ENCODE data around the gene TSHZ2.

DNA sequence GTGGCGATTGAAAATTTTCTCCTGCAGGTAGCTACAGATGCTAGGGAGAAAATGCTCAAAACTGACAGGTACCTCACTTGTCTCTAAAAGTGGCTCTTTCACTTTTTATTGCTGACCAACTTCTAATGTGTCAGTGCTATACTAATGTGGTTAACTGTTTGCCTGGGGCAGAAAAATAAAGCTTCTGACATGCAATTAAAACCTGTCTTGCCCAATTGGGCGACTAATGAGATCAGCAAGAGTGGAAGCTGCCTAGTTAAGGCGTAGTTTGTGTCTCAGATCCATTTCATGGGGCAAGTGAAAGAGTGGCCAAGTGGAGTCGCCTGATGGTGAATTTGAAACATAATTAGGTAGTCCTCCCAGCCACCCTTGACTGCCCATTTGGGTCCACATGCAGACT lies 193.3 kb downstream of the TSHZ2 start:
- TF ChIP-seq POLR2AphosphoS5 (IDR thresholded peaks at IDR 0.05; ENCODE audit: insufficient read depth in 1 of 2, low read depth in 1 of 2), result no peak
- TF ChIP-seq, protein P1, sequence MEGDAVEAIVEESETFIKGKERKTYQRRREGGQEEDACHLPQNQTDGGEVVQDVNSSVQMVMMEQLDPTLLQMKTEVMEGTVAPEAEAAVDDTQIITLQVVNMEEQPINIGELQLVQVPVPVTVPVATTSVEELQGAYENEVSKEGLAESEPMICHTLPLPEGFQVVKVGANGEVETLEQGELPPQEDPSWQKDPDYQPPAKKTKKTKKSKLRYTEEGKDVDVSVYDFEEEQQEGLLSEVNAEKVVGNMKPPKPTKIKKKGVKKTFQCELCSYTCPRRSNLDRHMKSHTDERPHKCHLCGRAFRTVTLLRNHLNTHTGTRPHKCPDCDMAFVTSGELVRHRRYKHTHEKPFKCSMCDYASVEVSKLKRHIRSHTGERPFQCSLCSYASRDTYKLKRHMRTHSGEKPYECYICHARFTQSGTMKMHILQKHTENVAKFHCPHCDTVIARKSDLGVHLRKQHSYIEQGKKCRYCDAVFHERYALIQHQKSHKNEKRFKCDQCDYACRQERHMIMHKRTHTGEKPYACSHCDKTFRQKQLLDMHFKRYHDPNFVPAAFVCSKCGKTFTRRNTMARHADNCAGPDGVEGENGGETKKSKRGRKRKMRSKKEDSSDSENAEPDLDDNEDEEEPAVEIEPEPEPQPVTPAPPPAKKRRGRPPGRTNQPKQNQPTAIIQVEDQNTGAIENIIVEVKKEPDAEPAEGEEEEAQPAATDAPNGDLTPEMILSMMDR (IDR thresholded peaks at IDR 0.05), result no peak
- TF ChIP-seq POLR2A (IDR thresholded peaks at IDR 0.05), result no peak

Data from vagina (tissue), 2 donors.